Measurements from ENCODE around the gene EXOG. TPM values are rescaled to one million over a fixed set of nuclear protein-coding genes. Genes with fewer than 3 reads are reported as not detected.

Gene EXOG
- total RNA-seq, 1 donor from 2014 or later, result 23.2 TPM

DNA sequence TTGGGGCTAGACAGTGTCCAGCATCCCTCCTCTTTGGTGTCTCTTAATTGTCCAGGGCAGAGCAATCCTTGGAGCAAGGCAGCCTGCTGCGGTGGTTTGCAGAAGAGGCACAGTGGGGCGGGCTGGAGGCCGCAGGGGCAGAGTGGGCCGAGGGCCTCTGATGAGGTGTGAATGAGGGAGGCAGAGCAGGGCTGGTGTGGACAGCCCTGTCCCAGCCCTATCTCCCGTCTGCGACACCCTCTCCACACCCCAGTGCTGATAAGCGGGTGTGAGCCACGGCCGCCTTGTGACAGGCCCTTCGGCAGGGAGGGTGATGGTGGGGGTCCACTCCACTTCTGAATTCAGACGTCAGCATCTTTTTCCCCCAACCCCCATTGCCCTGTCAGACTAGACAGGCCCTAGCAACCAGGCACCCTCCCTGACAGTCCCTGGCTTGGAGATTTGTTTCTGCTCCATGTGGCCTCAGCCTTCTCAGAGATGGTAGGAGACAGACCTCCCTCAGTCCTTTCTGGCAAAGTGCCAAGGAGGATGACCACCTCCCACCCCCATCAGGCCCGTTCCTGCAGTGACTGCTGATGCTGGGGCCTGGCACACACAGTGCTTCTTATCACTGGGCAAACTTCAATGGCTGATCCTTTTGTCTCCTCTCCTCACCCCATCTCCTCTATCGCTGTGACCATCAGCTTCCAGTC, 37.3 kb downstream of the EXOG start:
- DNase-seq, result peak; percentile 87
- intact Hi-C loops (cut with DNase I), result no loop called here
- ATAC-seq (ENCODE audit: poor library complexity), result peak; percentile 94

GRCh38 chr3:38534180-38534579, 38.0 kb downstream of the EXOG start:
- ATAC-seq (ENCODE audit: poor library complexity) (no peak), DNase-seq (no peak)
- intact Hi-C loops (cut with DNase I), result no loop called here

DNA sequence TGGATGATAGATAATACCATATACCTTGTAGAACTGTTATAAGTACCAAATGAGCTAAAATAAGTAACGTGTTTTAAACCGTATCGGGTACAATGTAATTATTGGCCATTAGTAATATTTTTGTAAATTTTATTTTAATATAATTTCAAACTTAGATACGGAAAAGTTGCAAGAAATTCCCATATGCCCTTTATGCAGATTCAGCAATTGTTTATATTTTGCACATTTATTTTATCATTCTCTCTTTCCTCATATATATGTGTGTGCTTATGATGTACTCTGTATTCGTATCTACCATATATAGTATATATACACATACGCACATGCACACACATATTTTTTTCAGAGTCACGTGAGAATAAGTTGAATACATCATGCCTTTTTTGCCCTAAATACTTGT, 38.5 kb downstream of the EXOG start:
- intact Hi-C loops (cut with DNase I), result no loop called here
- DNase-seq, result no peak

GRCh38 chr3:38536671-38537070, 40.5 kb downstream of the EXOG start:
- intact Hi-C loops (cut with DNase I), result no loop called here
- DNase-seq (no peak), ATAC-seq (ENCODE audit: poor library complexity) (no peak)

More for the DNA sequence above, 38.5 kb downstream of the EXOG start:
- no peak for ATAC-seq (ENCODE audit: poor library complexity)

- DNase-seq, result peak; percentile 70
- ATAC-seq (ENCODE audit: poor library complexity), result peak; percentile 33
- intact Hi-C loops (cut with DNase I), result no loop called here
These were observed 42.7 kb downstream of the EXOG start for GRCh38 chr3:38538773-38539353.

DNA sequence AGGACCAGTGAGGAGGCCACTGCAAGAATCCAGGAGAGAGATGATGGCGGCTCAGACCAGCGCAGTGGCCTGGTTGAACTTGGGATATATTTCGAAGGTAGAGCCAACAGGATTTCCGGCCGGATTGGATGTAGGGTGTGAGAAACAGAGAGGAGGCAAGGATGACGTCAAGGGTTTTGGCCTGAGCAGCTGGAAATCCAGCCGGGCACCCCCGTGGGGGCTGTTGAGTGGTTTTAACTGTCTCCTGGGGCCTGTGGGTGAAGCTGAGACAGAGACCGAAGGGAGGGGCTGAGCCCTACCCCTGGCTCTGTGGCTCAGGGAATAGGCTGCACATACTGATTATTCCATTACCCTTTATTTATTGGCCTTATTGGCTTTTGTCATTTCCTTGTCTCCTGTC, 45.7 kb downstream of the EXOG start:
- DNase-seq, result no peak
- peak; percentile 4 for ATAC-seq (ENCODE audit: poor library complexity)
- intact Hi-C loops (cut with DNase I), result no loop called here

DNA sequence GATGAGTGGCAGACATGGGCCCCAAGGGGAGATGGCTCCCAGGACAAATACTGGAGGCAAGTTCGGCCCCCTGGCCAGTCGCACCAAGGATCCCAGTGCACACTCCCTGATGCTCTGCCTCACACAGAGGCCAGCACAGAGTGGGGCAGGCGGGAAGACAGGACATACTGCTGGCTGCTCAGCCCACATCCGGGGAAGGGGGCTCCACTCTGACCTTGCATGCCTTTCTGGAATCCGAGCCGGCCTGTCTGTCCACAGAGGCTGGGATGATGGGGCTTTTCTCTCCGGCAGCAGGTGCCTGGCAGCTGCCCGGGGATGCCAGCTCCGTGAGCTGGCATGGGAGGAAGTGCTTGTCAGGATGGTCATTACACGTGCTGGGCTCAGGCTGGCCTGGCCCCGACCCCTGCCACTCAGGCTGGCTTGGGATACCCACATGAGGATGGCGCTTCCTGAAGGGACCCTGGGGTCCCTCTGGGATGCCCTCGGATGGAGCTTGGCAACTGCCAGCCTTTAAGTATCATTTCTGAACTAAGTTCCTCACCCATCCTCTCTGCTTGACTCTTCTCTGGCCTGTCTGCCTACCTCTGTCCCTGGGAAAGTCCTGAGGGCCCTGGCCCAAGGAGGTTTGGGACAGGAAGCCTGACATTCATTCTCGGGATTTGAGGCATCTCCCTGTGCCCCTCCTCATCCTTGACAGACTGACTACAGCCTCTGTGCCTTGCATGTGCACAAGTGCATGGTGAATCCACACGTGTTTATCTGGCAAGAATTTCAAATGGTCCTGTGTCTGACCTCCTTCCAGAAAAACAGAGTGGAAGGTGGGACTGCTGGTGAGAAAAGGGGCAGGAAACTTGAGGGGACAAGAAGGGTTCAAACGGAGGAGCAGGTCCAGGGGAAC, 46.5 kb downstream of the EXOG start:
- intact Hi-C loops (cut with DNase I), result no loop called here
- ATAC-seq (ENCODE audit: poor library complexity), result peak; percentile 23
- no peak for DNase-seq

GRCh38 chr3:38543586-38543985, 47.4 kb downstream of the EXOG start:
- intact Hi-C loops (cut with DNase I), result no loop called here
- DNase-seq (peak; percentile 87), ATAC-seq (ENCODE audit: poor library complexity) (peak; percentile 79)

- DNase-seq, result no peak
- intact Hi-C loops (cut with DNase I), result no loop called here
These were observed 48.8 kb downstream of the EXOG start for GRCh38 chr3:38544926-38545325.

DNA sequence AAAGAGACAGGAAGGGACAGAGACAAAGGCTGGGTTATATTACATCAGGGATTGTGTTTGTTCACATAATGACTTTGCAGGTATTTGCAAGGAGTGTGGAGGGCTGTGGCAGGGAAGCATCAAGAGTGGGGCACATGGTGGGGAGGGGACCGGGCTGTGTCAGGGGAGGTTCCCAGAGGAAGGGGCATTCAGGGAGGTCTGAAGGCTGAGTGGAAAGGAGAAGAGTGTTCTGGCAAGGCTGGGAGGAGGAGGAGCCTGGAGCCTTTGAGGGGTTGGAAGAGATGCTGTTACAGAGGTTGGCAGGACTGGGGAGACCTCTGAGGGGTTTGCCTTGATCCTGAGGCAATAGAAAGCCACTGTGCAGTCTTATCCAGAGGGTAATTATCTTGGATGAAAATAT, 49.4 kb downstream of the EXOG start:
- intact Hi-C loops (cut with DNase I), result no loop called here
- ATAC-seq (ENCODE audit: poor library complexity), result no peak
- DNase-seq, result no peak

More at GRCh38 chr3:38544926-38545325, 48.8 kb downstream of the EXOG start:
- ATAC-seq (ENCODE audit: poor library complexity), result no peak

DNA sequence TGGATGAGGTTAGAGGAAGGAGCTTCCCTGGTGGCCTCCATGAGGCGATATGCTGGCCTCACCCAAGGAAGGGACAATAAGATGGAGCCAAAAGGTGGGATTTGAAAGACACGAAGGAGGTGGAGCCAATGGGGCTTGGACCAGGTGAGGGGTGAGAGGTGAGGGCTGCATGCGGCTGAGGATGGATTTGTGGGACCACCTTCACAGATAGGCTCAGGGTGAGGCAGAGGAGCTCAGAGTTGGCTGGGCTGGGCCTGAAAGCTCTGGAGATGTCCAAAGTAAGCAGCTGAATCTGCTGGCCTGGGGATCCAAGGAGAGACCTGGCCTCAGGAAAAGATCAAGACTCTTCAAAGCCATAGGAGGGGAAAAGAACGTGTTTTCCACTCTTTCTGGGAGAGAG, 49.8 kb downstream of the EXOG start:
- ATAC-seq (ENCODE audit: poor library complexity) (no peak), DNase-seq (no peak)

GRCh38 chr3:38548154-38548931, 52.2 kb downstream of the EXOG start:
- DNase-seq, result no peak
- intact Hi-C loops (cut with DNase I), result no loop called here
- ATAC-seq (ENCODE audit: poor library complexity), result peak; percentile 51

More for the DNA sequence above, 49.8 kb downstream of the EXOG start:
- intact Hi-C loops (cut with DNase I), result no loop called here

DNA sequence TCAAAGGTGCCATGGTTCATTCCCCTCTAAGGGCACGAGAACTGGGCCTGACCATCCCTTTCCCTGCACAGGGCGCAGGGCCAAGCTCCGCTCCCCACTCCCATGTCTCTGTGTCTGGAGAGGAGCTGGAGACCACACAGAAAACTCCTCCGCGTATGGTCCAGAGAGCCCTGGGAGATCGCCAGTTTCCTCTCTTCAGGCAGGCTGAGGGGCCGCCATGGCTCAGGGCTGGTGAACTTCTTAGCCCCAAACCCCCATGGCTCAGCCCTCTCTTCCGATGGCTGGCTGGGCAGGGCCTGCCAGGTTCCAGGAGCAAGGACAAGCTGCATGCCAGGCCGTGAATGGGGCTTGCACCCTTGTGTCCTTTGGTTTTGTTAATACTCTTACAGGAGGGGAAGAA, 52.9 kb downstream of the EXOG start:
- ATAC-seq (ENCODE audit: poor library complexity), result peak; percentile 9
- DNase-seq, result no peak
- intact Hi-C loops (cut with DNase I), result no loop called here

DNA sequence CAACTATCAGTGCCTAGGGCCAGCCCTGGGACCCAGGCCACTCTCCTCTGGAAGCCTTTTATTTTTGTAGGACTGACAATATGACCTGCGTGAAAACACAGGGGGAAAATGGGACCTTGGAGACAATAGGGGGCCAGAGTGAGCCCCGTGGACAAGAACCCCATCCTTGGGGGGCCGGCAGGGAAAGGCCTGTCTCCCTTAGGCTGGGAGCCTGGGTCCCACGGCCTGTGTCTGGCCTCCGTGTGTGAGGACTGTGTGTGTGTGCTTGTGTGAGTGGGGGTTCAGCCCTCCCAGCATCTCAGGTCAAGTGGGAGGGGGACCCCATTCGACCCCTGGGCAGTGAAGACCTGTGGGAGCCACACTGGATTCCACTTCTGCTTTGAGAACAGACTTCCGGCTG, 53.3 kb downstream of the EXOG start:
- intact Hi-C loops (cut with DNase I), result no loop called here
- DNase-seq (no peak), ATAC-seq (ENCODE audit: poor library complexity) (no peak)

- intact Hi-C loops (cut with DNase I), result no loop called here
- DNase-seq (no peak), ATAC-seq (ENCODE audit: poor library complexity) (no peak)
These were observed 54.1 kb downstream of the EXOG start for GRCh38 chr3:38549957-38550840.

GRCh38 chr3:38551026-38551832, 55.1 kb downstream of the EXOG start:
- ATAC-seq (ENCODE audit: poor library complexity), result no peak
- intact Hi-C loops (cut with DNase I), result no loop called here
- DNase-seq, result no peak

- DNase-seq (no peak), ATAC-seq (ENCODE audit: poor library complexity) (no peak)
- intact Hi-C loops (cut with DNase I), result no loop called here
These were observed 56.2 kb downstream of the EXOG start for GRCh38 chr3:38552364-38552763.
